Neuronal stem cell (in vitro differentiated cells): ENCODE results near the gene C14orf119. TPM values are rescaled to one million over a fixed set of nuclear protein-coding genes. Genes with fewer than 3 reads are reported as not detected.

Experiments
- DNase-seq: peaks from one replicate; pipeline ENCODE4 v3.0.0-alpha.2; 2013; ENCODE audit warnings: low spot score
- H2AFZ ChIP-seq: one replicate; pipeline ENCODE4 v1.6.1; 2013; ENCODE audit warnings: mild to moderate bottlenecking, low read length, inconsistent platforms
- H2AK5ac ChIP-seq: 2 replicates; pipeline ENCODE4 v1.6.1; 2013; ENCODE audit warnings: low read depth, mild to moderate bottlenecking, inconsistent platforms, low read length, moderate library complexity, mixed read lengths
- H2BK120ac ChIP-seq: 2 replicates; pipeline ENCODE4 v1.6.1; 2013; ENCODE audit warnings: low read depth, mild to moderate bottlenecking, inconsistent platforms, low read length, moderate library complexity, mixed read lengths
- H2BK12ac ChIP-seq: one replicate; pipeline ENCODE4 v1.6.1; 2013; ENCODE audit warnings: low read length, inconsistent platforms
- H2BK15ac ChIP-seq: 2 replicates; pipeline ENCODE4 v1.6.1; 2013; ENCODE audit warnings: mild to moderate bottlenecking, low read length, inconsistent platforms, mixed read lengths
- H2BK5ac ChIP-seq: one replicate; pipeline ENCODE4 v1.6.1; 2013; ENCODE audit warnings: inconsistent platforms, mild to moderate bottlenecking, low read length, moderate library complexity
- H3K14ac ChIP-seq: one replicate; pipeline ENCODE4 v1.6.1; 2013; ENCODE audit warnings: low read length, inconsistent platforms
- H3K18ac ChIP-seq: 2 replicates; pipeline ENCODE4 v1.6.1; 2013; ENCODE audit warnings: low read length, inconsistent platforms
- H3K23ac ChIP-seq: 2 replicates; pipeline ENCODE4 v1.6.1; 2013; ENCODE audit warnings: low read depth, mild to moderate bottlenecking, mixed read lengths, low read length, inconsistent platforms; ENCODE audit not compliant: poor library complexity
- H3K27ac ChIP-seq: replicated peaks from 3 replicates; pipeline ENCODE4 v1.5.1; 2013; ENCODE audit warnings: low read length, inconsistent platforms
- H3K27me3 ChIP-seq, 3 experiments: 2 replicates each; pipeline ENCODE4 v1.6.1; 2013; ENCODE audit warnings: low read length in 3 of 3, mild to moderate bottlenecking in 2 of 3, inconsistent platforms in 1 of 3, low read depth in 1 of 3, mixed read lengths in 1 of 3, moderate library complexity in 1 of 3; ENCODE audit not compliant: control insufficient read depth in 3 of 3, insufficient read depth in 3 of 3
- H3K36me3 ChIP-seq, 2 donors: replicated peaks in 1 of 2; 2 replicates each; pipeline ENCODE4 v1.6.1; 2013; ENCODE audit warnings: low read length in 2 of 2; ENCODE audit not compliant: control insufficient read depth in 2 of 2, insufficient read depth in 2 of 2
- H3K4ac ChIP-seq: 2 replicates; pipeline ENCODE4 v1.6.1; 2013; ENCODE audit warnings: inconsistent platforms, mild to moderate bottlenecking, low read length, moderate library complexity
- H3K4me1 ChIP-seq, 2 donors: 1 replicate in 1 of 2; 2 replicates in 1 of 2; pipeline ENCODE4 v1.6.1; 2013; ENCODE audit warnings: low read length in 2 of 2, low read depth in 1 of 2; ENCODE audit not compliant: control insufficient read depth in 2 of 2, insufficient read depth in 1 of 2
- H3K4me2 ChIP-seq: one replicate; pipeline ENCODE4 v1.6.1; 2013; ENCODE audit warnings: mild to moderate bottlenecking, low read length, inconsistent platforms; ENCODE audit not compliant: insufficient read depth, poor library complexity, severe bottlenecking
- H3K4me3 ChIP-seq, 2 donors: 2 replicates each; pipeline ENCODE4 v1.5.1; 2013; ENCODE audit warnings: low read length in 2 of 2, mild to moderate bottlenecking in 2 of 2, inconsistent platforms in 1 of 2, moderate library complexity in 1 of 2
- H3K79me1 ChIP-seq: one replicate; pipeline ENCODE4 v1.6.1; 2013; ENCODE audit warnings: low read depth, mild to moderate bottlenecking, inconsistent platforms, low read length, moderate library complexity
- H3K9ac ChIP-seq: one replicate; pipeline ENCODE4 v1.6.1; 2013; ENCODE audit warnings: mild to moderate bottlenecking, low read depth, low read length, inconsistent platforms; ENCODE audit not compliant: poor library complexity
- H3K9me3 ChIP-seq, 2 donors: replicated peaks in 1 of 2; 2 replicates each; pipeline versions ENCODE3 to v1.6.1; 2013; ENCODE audit warnings: low read length in 2 of 2, mild to moderate bottlenecking in 2 of 2, inconsistent platforms in 1 of 2, low read depth in 1 of 2, mixed read lengths in 1 of 2, moderate library complexity in 1 of 2; ENCODE audit not compliant: control insufficient read depth in 2 of 2, insufficient read depth in 1 of 2
- H4K8ac ChIP-seq: one replicate; pipeline ENCODE4 v1.6.1; 2013; ENCODE audit warnings: low read depth, mild to moderate bottlenecking, inconsistent platforms, low read length, moderate library complexity
- H4K91ac ChIP-seq: one replicate; pipeline ENCODE4 v1.6.1; 2013; ENCODE audit warnings: low read length, low read depth, mild to moderate bottlenecking, inconsistent platforms; ENCODE audit not compliant: poor library complexity
- WGBS, 2 donors: extraction: QIAGEN DNeasy Blood & Tissue Kit; methylation state at CpG; one replicate each; pipeline ENCODE4 v1.1.7; 2013; ENCODE audit warnings: missing lambda C conversion rate in 2 of 2, mixed read lengths in 1 of 2; ENCODE audit not compliant: insufficient read length in 2 of 2, insufficient replicate concordance in 1 of 2; ENCODE audit errors: extremely low coverage in 2 of 2; 5-methylcytosine and 5-hydroxymethylcytosine counted together
- polyA plus RNA-seq, 2 experiments: library from polyadenylated mRNA; stranded (reverse); fragments of 200-250 nt; gene quantifications; one replicate each; pipeline ENCODE4 v1.2.3, GENCODE V29; 2013

C14orf119 gene
- polyA plus RNA-seq (2013, experiment 1 of 2) = 21.0 TPM
- 18.3 TPM for polyA plus RNA-seq (2013, experiment 2 of 2)

GRCh38 chr14:23095196-23096108, at the start of gene C14orf119:
TSS of gene C14orf119 (plus strand) at chr14:23095505. CDS start at chr14:23097659, 2,154 bp downstream.
- Histone ChIP-seq H3K27ac (peak within 1 kb of the TSS; percentile 93), H3K9ac (peak within 1 kb of the TSS; percentile 100), H4K8ac (peak within 1 kb of the TSS; percentile 97), H2AFZ (peak within 1 kb of the TSS; percentile 95), H3K27me3 (no peaks in the 10 kb centered on the region), H3K4me2 (peak within 1 kb of the TSS; percentile 67), H2BK15ac (no peak within 1 kb of the TSS), H3K79me1 (peaks cover 4% of the 10 kb centered on the region), H2AK5ac (no peak within 1 kb of the TSS), H3K4me1 (peaks cover 2 to 3% of the 10 kb centered on the region in 2 donors), H4K91ac (no peak within 1 kb of the TSS), H3K23ac (peak within 1 kb of the TSS; percentile 32), H3K18ac (peak within 1 kb of the TSS; percentile 100), H3K4ac (no peak within 1 kb of the TSS), H3K14ac (peak within 1 kb of the TSS; percentile 99), H2BK12ac (no peak within 1 kb of the TSS), H2BK5ac (peak within 1 kb of the TSS; percentile 99), H2BK120ac (no peak within 1 kb of the TSS), H3K9me3 (no peaks in the 10 kb centered on the region), H3K4me3 (peak within 1 kb of the TSS; percentile 79 to 88), H3K36me3 (peaks cover 14 to 64% of the 10 kb centered on the region in 2 donors)
- DNase-seq = peak; percentile 100
- no CpG with 5 or more reads among the region's 46 CpGs for WGBS, 2 donors

DNA sequence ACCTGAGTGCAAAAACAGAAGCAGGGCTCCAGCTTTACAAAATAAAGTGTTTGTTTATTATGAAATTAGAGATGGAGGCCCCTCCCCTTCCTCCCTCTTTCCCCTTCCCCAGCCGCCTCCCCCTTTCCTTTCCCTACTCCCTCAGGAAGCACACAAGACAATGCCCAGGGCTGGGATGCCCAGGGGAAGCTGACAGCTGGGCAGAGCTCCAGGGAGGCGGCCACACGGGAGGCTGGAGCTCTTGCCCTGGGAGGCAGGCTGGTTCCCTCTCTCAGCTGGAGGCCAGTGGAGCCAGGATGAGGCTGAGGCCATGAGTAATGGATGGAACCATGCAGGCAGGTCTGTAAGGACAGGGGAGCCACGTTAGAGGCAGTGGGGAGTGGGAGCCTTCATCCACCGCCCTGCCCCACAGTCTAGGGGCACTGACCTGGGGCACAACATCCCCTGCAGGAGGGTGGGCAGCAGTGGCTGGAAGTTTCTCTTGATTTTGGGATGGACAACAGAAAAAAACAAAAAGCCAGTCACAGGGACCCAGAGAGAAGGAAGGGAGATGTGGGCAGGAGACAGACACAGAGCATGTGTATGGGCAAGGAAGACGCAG, 48.2 kb upstream of the C14orf119 start:
- H3K79me1 ChIP-seq = peaks cover 3% of the 10 kb centered on the region
- H3K27ac ChIP-seq = no peak overlapping the region
- peak overlapping the region; percentile 20 for H2AK5ac ChIP-seq
- H4K91ac ChIP-seq = no peak overlapping the region
- peak overlapping the region; percentile 9 for H3K23ac ChIP-seq
- peak overlapping the region; percentile 27 for H3K18ac ChIP-seq
- H3K4me3 ChIP-seq = no peak overlapping the region
- H3K4me1 ChIP-seq = peaks cover 5 to 6% of the 10 kb centered on the region in 2 donors
- H2BK15ac ChIP-seq = no peak overlapping the region
- no peak overlapping the region for H3K4ac ChIP-seq
- DNase-seq = no peak
- H3K9me3 ChIP-seq = peaks cover 4 to 9% of the 10 kb centered on the region in 2 donors
- no peak overlapping the region for H3K9ac ChIP-seq
- no peak overlapping the region for H3K14ac ChIP-seq
- H3K4me2 ChIP-seq = no peak overlapping the region
- no peak overlapping the region for H2BK12ac ChIP-seq
- no peak overlapping the region for H2AFZ ChIP-seq
- H3K27me3 ChIP-seq = no peaks in the 10 kb centered on the region
- WGBS, 2 donors = no CpG with 5 or more reads among the region's 6 CpGs
- H2BK5ac ChIP-seq = no peak overlapping the region
- no peak overlapping the region for H4K8ac ChIP-seq
- peaks cover 22 to 46% of the 10 kb centered on the region in 2 donors for H3K36me3 ChIP-seq
- H2BK120ac ChIP-seq = no peak overlapping the region

- Histone ChIP-seq H3K36me3 (peaks cover 24 to 55% of the 10 kb centered on the region in 2 donors), H2AFZ (no peak overlapping the region), H3K9ac (no peak overlapping the region), H4K91ac (no peak overlapping the region), H3K79me1 (peaks cover 3% of the 10 kb centered on the region), H3K27ac (no peak overlapping the region), H3K4me1 (peaks cover 5 to 6% of the 10 kb centered on the region in 2 donors), H3K23ac (peak overlapping the region; percentile 21), H2BK5ac (no peak overlapping the region), H3K27me3 (no peaks in the 10 kb centered on the region), H2BK120ac (no peak overlapping the region), H3K4me2 (no peak overlapping the region), H3K14ac (no peak overlapping the region), H2AK5ac (no peak overlapping the region), H2BK15ac (no peak overlapping the region), H3K4me3 (no peak overlapping the region), H2BK12ac (no peak overlapping the region), H3K18ac (no peak overlapping the region), H4K8ac (no peak overlapping the region), H3K4ac (no peak overlapping the region), H3K9me3 (peaks cover 3 to 9% of the 10 kb centered on the region in 2 donors)
- DNase-seq = no peak
- no CpG with 5 or more reads among the region's 85 CpGs for WGBS, 2 donors
Measured at GRCh38 chr14:23047751-23048693, 47.3 kb upstream of the C14orf119 start.
